SU-DHL-6 (cell line): ENCODE measurements around the gene COL23A1.

Experiments used
- H2AFZ ChIP-seq: fragments of 200-600 bp; sonication (generic); 2 replicates; pipeline ENCODE4 v1.6.1; 2014; ENCODE audit warnings: low read depth, mild to moderate bottlenecking, moderate library complexity, mixed read lengths, antibody characterized with exemption, low read length; ENCODE audit not compliant: severe bottlenecking
- H3F3A ChIP-seq: fragments of 200-600 bp; shearing (Covaris generic); 2 replicates; pipeline ENCODE4 v1.6.0; 2016; ENCODE audit warnings: antibody characterized with exemption, mild to moderate bottlenecking; ENCODE audit not compliant: insufficient read depth
- H3K27ac ChIP-seq: fragments of 200-600 bp; sonication (generic); 2 replicates; pipeline ENCODE4 v1.5.1; 2016; ENCODE audit warnings: low read depth, mild to moderate bottlenecking, low read length, moderate library complexity, mixed read lengths
- H3K27me3 ChIP-seq: fragments of 200-600 bp; sonication (generic), shearing (Covaris generic); 2 replicates; pipeline ENCODE4 v1.6.0; 2014; ENCODE audit warnings: mild to moderate bottlenecking, low read length
- H3K36me3 ChIP-seq: fragments of 200-600 bp; sonication (generic); 2 replicates; pipeline ENCODE4 v1.6.1; 2014; ENCODE audit warnings: mild to moderate bottlenecking, low read length, mixed read lengths
- H3K4me2 ChIP-seq: fragments of 300-600, 200-600 bp; shearing (Covaris generic), sonication (generic); 2 replicates; pipeline ENCODE4 v1.6.0; 2014; ENCODE audit warnings: low read length, low read depth, mild to moderate bottlenecking; ENCODE audit not compliant: poor library complexity, severe bottlenecking
- H3K4me3 ChIP-seq: fragments of 200-600 bp; sonication (generic); 2 replicates; pipeline ENCODE4 v1.5.1; 2014; ENCODE audit warnings: antibody characterized with exemption, low read length, mild to moderate bottlenecking, mixed read lengths; ENCODE audit not compliant: insufficient read depth, poor library complexity, severe bottlenecking
- H3K79me2 ChIP-seq: fragments of 200-600 bp; sonication (generic); 2 replicates; pipeline ENCODE4 v1.6.1; 2014; ENCODE audit warnings: mild to moderate bottlenecking, low read length, moderate library complexity; ENCODE audit not compliant: insufficient read depth
- H3K9ac ChIP-seq: fragments of 200-600 bp; sonication (generic); 2 replicates; pipeline ENCODE4 v1.7.0; 2014; ENCODE audit warnings: mild to moderate bottlenecking, low read length
- H3K9me2 ChIP-seq: fragments of 200-600 bp; sonication (generic); replicated peaks from 2 replicates; pipeline ENCODE4 v1.6.1; 2014; ENCODE audit warnings: low read length; ENCODE audit not compliant: insufficient read depth
- H3K9me3 ChIP-seq: fragments of 200-600 bp; sonication (generic); 2 replicates; pipeline ENCODE4 v1.6.1; 2014; ENCODE audit warnings: low read length, mixed read lengths; ENCODE audit not compliant: insufficient read depth
- H4K20me1 ChIP-seq: fragments of 200-600 bp; sonication (generic); 2 replicates; pipeline ENCODE4 v1.6.1; 2014; ENCODE audit warnings: low read depth, mild to moderate bottlenecking, antibody characterized with exemption, low read length, moderate library complexity, mixed read lengths
- CTCF ChIP-seq: fragments of 200-600 bp; sonication (generic); IDR thresholded peaks from one replicate; pipeline ENCODE4 v1.5.1; 2017; ENCODE audit warnings: antibody characterized with exemption, mild to moderate bottlenecking, low read length, moderate library complexity; ENCODE audit not compliant: insufficient read depth, poor library complexity, severe bottlenecking
- EZH2phosphoT487 ChIP-seq: fragments of 200-600 bp; sonication (generic), shearing (Covaris generic); conservative IDR thresholded peaks from 2 replicates; pipeline ENCODE4 v1.6.1; 2018; ENCODE audit warnings: mild to moderate bottlenecking, antibody characterized with exemption, low read length, moderate library complexity, mixed read lengths

COL23A1 gene

GRCh38 chr5:178373711-178374110, 216.5 kb downstream of the COL23A1 start:
- Histone ChIP-seq H3K79me2 (no peaks in the 10 kb centered on the region), H3K9me2 (no peaks in the 10 kb centered on the region), H3K36me3 (no peaks in the 10 kb centered on the region), H3K9ac (no peak overlapping the region), H3F3A (no peaks in the 10 kb centered on the region), H2AFZ (no peak overlapping the region), H3K9me3 (no peaks in the 10 kb centered on the region; the same call in 1 of the 2 replicates), H3K4me2 (no peak overlapping the region), H3K27me3 (no peaks in the 10 kb centered on the region), H3K27ac (no peak overlapping the region), H4K20me1 (no peaks in the 10 kb centered on the region), H3K4me3 (no peak overlapping the region)
- TF ChIP-seq CTCF = no peak
- no peak for TF ChIP-seq EZH2phosphoT487

- Histone ChIP-seq H3K4me3 (no peak overlapping the region), H3K4me2 (no peak overlapping the region), H3K9me3 (no peaks in the 10 kb centered on the region; the same call in 1 of the 2 replicates), H3K9ac (no peak overlapping the region), H3K27ac (no peak overlapping the region), H3K36me3 (no peaks in the 10 kb centered on the region), H4K20me1 (no peaks in the 10 kb centered on the region), H3K9me2 (no peaks in the 10 kb centered on the region), H3K79me2 (no peaks in the 10 kb centered on the region), H3K27me3 (no peaks in the 10 kb centered on the region), H3F3A (no peaks in the 10 kb centered on the region), H2AFZ (no peak overlapping the region)
- no peak for TF ChIP-seq EZH2phosphoT487
- TF ChIP-seq CTCF = no peak
Measured at GRCh38 chr5:178372142-178372571, 218.0 kb downstream of the COL23A1 start.

- Histone ChIP-seq H3K36me3 (no peaks in the 10 kb centered on the region), H2AFZ (no peak overlapping the region), H4K20me1 (no peaks in the 10 kb centered on the region), H3K9me3 (no peaks in the 10 kb centered on the region; the same call in 1 of the 2 replicates), H3K79me2 (no peaks in the 10 kb centered on the region), H3F3A (no peaks in the 10 kb centered on the region), H3K9me2 (no peaks in the 10 kb centered on the region), H3K4me3 (no peak overlapping the region), H3K4me2 (no peak overlapping the region), H3K9ac (no peak overlapping the region), H3K27ac (no peak overlapping the region), H3K27me3 (no peaks in the 10 kb centered on the region)
- no peak for TF ChIP-seq EZH2phosphoT487
- no peak for TF ChIP-seq CTCF
Measured at GRCh38 chr5:178371362-178372111, 218.7 kb downstream of the COL23A1 start.
